Stomach (tissue), 4 donors: ENCODE results near the gene SLC35D1.

Experiments used
- CTCF ChIP-seq, 7 experiments: fragments of 450-650 bp in 4 of 7; fragments of 200-600 bp in 3 of 7; sonication (generic) in 3 of 7; IDR thresholded peaks; one replicate each; pipeline ENCODE4 v1.5.1; 2016 to 2019; ENCODE audit warnings: antibody characterized with exemption in 7 of 7, control low read depth in 2 of 7, mild to moderate bottlenecking in 1 of 7
- POLR2A ChIP-seq, 4 donors: fragments of 450-650 bp; IDR thresholded peaks; one replicate each; pipeline ENCODE4 v1.6.1; 2016; ENCODE audit warnings: antibody characterized with exemption in 4 of 4, control low read depth in 2 of 4, mild to moderate bottlenecking in 1 of 4, moderate library complexity in 1 of 4
- POLR2AphosphoS5 ChIP-seq, 3 donors: sonication (generic); formaldehyde crosslinking; IDR thresholded peaks; one replicate each; pipeline ENCODE4 v1.6.1; 2016; ENCODE audit warnings: antibody characterized with exemption in 3 of 3

DNA sequence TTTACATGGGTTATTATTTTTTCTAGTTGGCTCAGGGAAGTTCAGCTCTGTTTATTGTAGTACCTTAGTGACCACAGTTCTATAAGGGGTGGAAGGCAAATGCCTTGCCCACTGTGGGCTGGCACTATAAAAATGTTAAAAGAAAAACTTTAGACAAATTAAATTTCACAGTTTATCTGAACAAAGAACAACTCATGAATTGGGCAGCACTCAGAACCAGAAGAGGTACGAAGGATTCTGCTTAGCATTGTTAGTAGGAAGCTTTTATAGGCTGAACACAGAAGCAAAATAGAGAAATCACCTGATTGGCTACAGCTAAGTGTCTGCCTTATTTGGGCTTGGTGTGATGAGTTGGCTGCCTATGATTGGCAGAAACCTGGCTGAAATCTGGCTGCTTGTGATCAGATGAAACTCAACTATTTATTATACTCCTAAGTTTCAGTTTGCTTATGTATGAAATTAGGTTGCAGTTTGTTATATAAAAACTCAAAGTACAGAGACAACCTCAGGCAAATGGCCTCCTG, 35.8 kb upstream of the SLC35D1 start:
- TF ChIP-seq CTCF (IDR thresholded peaks at IDR 0.05), result no peak
- TF ChIP-seq POLR2AphosphoS5 (IDR thresholded peaks at IDR 0.05), result no peak
- TF ChIP-seq POLR2A (IDR thresholded peaks at IDR 0.05), result no peak
